GM18502 (cell line): Measurements from ENCODE around the gene CNTN2.

ENCODE experiments used
- ATAC-seq: cut with Tn5 transposase; IDR thresholded peaks from one replicate; pipeline ENCODE4 v1.9.1; 2021; ENCODE audit warnings: mild to moderate bottlenecking; ENCODE audit not compliant: unreplicated experiment, poor library complexity

The CNTN2 gene

DNA sequence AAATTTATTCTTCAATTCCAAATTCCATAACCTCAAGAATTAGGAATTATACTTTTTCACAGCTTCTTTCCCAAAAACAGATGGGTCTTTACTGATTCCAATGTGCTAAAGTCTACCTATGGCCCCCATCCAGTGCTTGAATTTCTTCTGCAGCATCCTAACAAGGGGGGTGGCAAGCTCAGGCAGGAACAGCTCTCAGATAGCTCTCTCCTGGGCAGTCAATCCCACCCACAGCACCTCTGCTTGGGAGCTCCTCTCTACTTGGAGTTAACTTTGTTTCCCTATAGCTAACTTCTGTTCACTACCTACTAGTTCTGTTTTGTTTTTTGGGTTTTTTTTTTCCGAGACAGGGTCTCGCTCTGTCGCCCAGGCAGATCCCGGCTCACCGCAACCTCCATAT, 66.7 kb downstream of the CNTN2 start:
- no peak for ATAC-seq

- no peak for ATAC-seq
These were observed 68.3 kb downstream of the CNTN2 start for GRCh38 chr1:205111354-205111753.

DNA sequence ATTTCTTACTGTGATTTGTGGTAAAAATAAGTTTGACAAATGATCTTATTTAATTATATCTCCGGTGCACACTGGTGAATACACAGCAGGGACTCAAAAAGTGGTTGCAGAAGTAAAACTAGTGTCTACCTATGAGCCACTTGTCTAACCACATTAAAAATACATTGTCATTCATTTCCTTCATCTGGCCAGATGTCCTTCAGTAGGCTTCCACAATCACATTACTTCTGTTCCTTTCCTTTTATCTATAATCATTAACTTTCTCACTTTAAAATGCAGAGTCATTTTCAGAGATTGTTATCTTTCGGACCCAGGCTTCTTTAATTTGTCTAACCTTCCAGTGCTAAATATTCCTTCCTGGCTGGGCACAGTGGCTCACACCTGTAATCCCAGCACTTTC, 75.7 kb downstream of the CNTN2 start:
- no peak for ATAC-seq

GRCh38 chr1:205121660-205122488, 78.9 kb downstream of the CNTN2 start, which contains the start of gene RBBP5:
Gene RBBP5 (minus strand): TSS chr1:205121978. CDS start chr1:205121873, 105 bp downstream.
- ATAC-seq = peak; percentile 95

- no peak for ATAC-seq
These were observed 79.5 kb downstream of the CNTN2 start for GRCh38 chr1:205122489-205122882.

DNA sequence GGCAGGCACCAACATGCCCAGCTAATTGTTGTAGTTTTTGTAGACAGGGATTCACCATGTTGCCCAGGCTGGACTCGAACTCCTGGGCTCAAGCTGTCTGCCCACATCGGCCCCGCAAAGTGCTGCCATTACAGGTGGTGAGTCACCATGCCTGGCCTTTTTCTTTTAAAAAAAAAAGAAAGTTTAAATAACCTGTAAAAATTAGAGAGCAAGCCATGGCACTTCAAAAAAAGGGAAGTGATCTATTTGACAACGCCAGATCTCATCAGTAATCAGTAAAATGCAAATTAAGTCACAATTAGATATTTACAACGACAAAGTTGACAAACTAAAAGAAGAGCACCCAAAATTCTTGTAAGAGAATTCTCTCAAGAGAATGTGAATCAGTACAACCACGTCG, 81.7 kb downstream of the CNTN2 start:
- ATAC-seq = no peak

- ATAC-seq = no peak
These were observed 84.6 kb downstream of the CNTN2 start for GRCh38 chr1:205127646-205128045.
